Esophagus muscularis mucosa (tissue), 4 donors: ENCODE results near the gene POLG. TPM values are rescaled to one million over a fixed set of nuclear protein-coding genes. Genes with fewer than 3 reads are reported as not detected.

ENCODE experiments used
- DNase-seq: peaks from one replicate; pipeline ENCODE4 v3.0.0-alpha.2; 2017; ENCODE audit errors: extremely low spot score
- H3K27ac ChIP-seq, 4 donors: fragments of 200-600 bp; sonication (generic); replicated peaks in 1 of 4; 1 replicate in 3 of 4; 2 replicates in 1 of 4; pipeline ENCODE4 v1.5.1; 2016 to 2019; ENCODE audit warnings: mild to moderate bottlenecking in 1 of 4
- H3K27me3 ChIP-seq, 4 donors: fragments of 200-600 bp; sonication (generic); one replicate each; pipeline versions ENCODE4 v1.5.1 to v1.6.0; 2016 to 2019
- H3K36me3 ChIP-seq, 4 donors: fragments of 200-600 bp; sonication (generic); one replicate each; pipeline ENCODE4 v1.5.1; 2016 to 2019
- H3K4me1 ChIP-seq, 4 donors: fragments of 200-600 bp; sonication (generic); one replicate each; pipeline ENCODE4 v1.5.1; 2016 to 2019
- H3K4me3 ChIP-seq, 4 donors: fragments of 200-600 bp; sonication (generic); 1 replicate in 2 of 4; 2 replicates in 2 of 4; pipeline ENCODE4 v1.5.1; 2016 to 2019; ENCODE audit warnings: mild to moderate bottlenecking in 4 of 4, moderate library complexity in 1 of 4
- H3K9me3 ChIP-seq, 4 donors: fragments of 200-600 bp; sonication (generic); 1 replicate in 3 of 4; 2 replicates in 1 of 4; pipeline ENCODE4 v1.5.1; 2016 to 2019
- CTCF ChIP-seq, 3 experiments: fragments of 200-600 bp in 2 of 3; fragments of 450-650 bp in 1 of 3; sonication (generic) in 2 of 3; IDR thresholded peaks; one replicate each; pipeline ENCODE4 v1.5.1; 2017 to 2019; ENCODE audit warnings: antibody characterized with exemption in 3 of 3, mild to moderate bottlenecking in 2 of 3, moderate library complexity in 1 of 3
- EP300 ChIP-seq: sonication (generic); formaldehyde crosslinking; IDR thresholded peaks from one replicate; pipeline ENCODE4 v1.6.1; 2017; ENCODE audit warnings: antibody characterized with exemption
- POLR2A ChIP-seq: fragments of 450-650 bp; IDR thresholded peaks from one replicate; pipeline ENCODE4 v1.6.1; 2017; ENCODE audit warnings: antibody characterized with exemption, moderate library complexity, mild to moderate bottlenecking, low read depth
- POLR2AphosphoS5 ChIP-seq, 2 donors: sonication (generic); formaldehyde crosslinking; IDR thresholded peaks; one replicate each; pipeline ENCODE4 v1.6.1; 2017; ENCODE audit warnings: antibody characterized with exemption in 2 of 2
- WGBS: methylation state at CpG from one replicate; pipeline ENCODE4 v1.1.5; 2018; 5-methylcytosine and 5-hydroxymethylcytosine counted together
- intact Hi-C: fragments of 100-400 bp; cut with DNase I; formaldehyde crosslinking; loops from one replicate; pipeline ENCODE4 v1.15.1; 2023
- total RNA-seq, 4 donors: library from RNA; depleted of rRNA; stranded (reverse); fragments of >200 nt; gene quantifications; one replicate each; pipeline versions ENCODE4 v1.1.0 to v1.2.1, GENCODE V29; 2016

The POLG gene
- total RNA-seq, 4 donors from 2014 or later, result 51.0 to 86.0 (median 66.7) TPM

DNA sequence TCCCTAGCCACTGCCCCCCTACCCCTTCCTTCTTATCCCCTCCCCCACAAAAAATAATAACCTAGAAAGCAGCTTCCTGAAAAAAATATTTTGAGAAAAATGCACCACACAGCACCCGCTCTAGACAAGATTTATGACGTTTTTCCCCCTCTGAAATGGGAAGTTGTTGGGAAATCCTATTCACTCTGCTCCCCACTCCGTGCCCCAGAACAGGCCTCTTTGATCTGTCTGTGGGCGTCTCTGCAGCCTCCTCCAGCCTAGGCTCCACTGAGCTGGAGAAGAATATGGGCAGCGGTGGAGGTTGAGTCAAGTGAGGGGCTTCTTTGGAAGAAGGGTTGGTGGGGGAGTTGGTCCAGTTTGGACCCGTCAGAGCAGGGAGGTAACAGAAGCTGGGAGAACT is 28.5 kb upstream of the POLG start:
- peaks cover 22 to 52% (median 43%) of the 10 kb centered on the region in 4 donors for H3K4me1 ChIP-seq
- H3K27me3 ChIP-seq, result peaks cover 0 to 100% (median 95%) of the 10 kb centered on the region in 4 donors
- H3K36me3 ChIP-seq, result no peaks in the 10 kb centered on the region
- no peaks in the 10 kb centered on the region for H3K9me3 ChIP-seq
- no peak for TF ChIP-seq EP300
- TF ChIP-seq CTCF (IDR thresholded peaks at IDR 0.05), result no peak
- no peak for TF ChIP-seq POLR2A
- no peak for TF ChIP-seq POLR2AphosphoS5 (IDR thresholded peaks at IDR 0.05)
- intact Hi-C loops, result no loop called here
- H3K27ac ChIP-seq, result no peak overlapping the region
- no peak for DNase-seq
- peak overlapping the region in 1 of 4 donors; percentile 24 for H3K4me3 ChIP-seq
- 13% methylated on average over 6 of the region's 6 CpGs for WGBS

- intact Hi-C loops, result no loop called here
Observed at GRCh38 chr15:89362203-89363101, 27.8 kb upstream of the POLG start.

GRCh38 chr15:89361451-89362202 is 27.0 kb upstream of the POLG start:
- H3K36me3 ChIP-seq, result no peaks in the 10 kb centered on the region
- H3K9me3 ChIP-seq, result no peaks in the 10 kb centered on the region
- TF ChIP-seq EP300, result no peak
- no peak for TF ChIP-seq POLR2AphosphoS5 (IDR thresholded peaks at IDR 0.05)
- no peak for TF ChIP-seq CTCF (IDR thresholded peaks at IDR 0.05)
- TF ChIP-seq POLR2A, result no peak
- H3K4me1 ChIP-seq, result peaks cover 13 to 38% (median 30%) of the 10 kb centered on the region in 4 donors
- H3K27me3 ChIP-seq, result peaks cover 0 to 100% (median 89%) of the 10 kb centered on the region in 4 donors
- 11% methylated on average over 33 of the region's 41 CpGs for WGBS
- DNase-seq, result no peak
- peak overlapping the region in 2 of 4 donors; percentile 12 to 24 for H3K4me3 ChIP-seq
- H3K27ac ChIP-seq, result no peak overlapping the region
- intact Hi-C loops, result no loop called here

More at GRCh38 chr15:89362203-89363101, 27.8 kb upstream of the POLG start:
- TF ChIP-seq POLR2A (no peak), POLR2AphosphoS5 (IDR thresholded peaks at IDR 0.05) (no peak), EP300 (no peak), CTCF (IDR thresholded peaks at IDR 0.05) (no peak)
- H3K9me3 ChIP-seq, result no peaks in the 10 kb centered on the region
- no peaks in the 10 kb centered on the region for H3K36me3 ChIP-seq
- DNase-seq, result no peak
- under 1% methylated on average over 18 of the region's 73 CpGs for WGBS
- peaks cover 0 to 100% (median 93%) of the 10 kb centered on the region in 4 donors for H3K27me3 ChIP-seq
- peak overlapping the region in 3 of 4 donors; percentile 12 to 30 (median 24) for H3K4me3 ChIP-seq
- H3K27ac ChIP-seq, result no peak overlapping the region
- peaks cover 16 to 45% (median 36%) of the 10 kb centered on the region in 4 donors for H3K4me1 ChIP-seq

GRCh38 chr15:89360294-89360971 is 25.8 kb upstream of the POLG start:
- H3K9me3 ChIP-seq, result no peaks in the 10 kb centered on the region
- DNase-seq, result no peak
- H3K27me3 ChIP-seq, result peaks cover 0 to 100% (median 77%) of the 10 kb centered on the region in 4 donors
- H3K27ac ChIP-seq, result no peak overlapping the region
- H3K36me3 ChIP-seq, result no peaks in the 10 kb centered on the region
- WGBS, result 3% methylated on average over 28 of the region's 31 CpGs
- H3K4me3 ChIP-seq, result no peak overlapping the region
- intact Hi-C loops, result no loop called here
- no peak for TF ChIP-seq EP300
- TF ChIP-seq POLR2A, result no peak
- no peak for TF ChIP-seq CTCF (IDR thresholded peaks at IDR 0.05)
- TF ChIP-seq POLR2AphosphoS5 (IDR thresholded peaks at IDR 0.05), result no peak
- peaks cover 13 to 38% (median 29%) of the 10 kb centered on the region in 4 donors for H3K4me1 ChIP-seq
